Measurements from ENCODE around the gene NCOA5. TPM values are rescaled to one million over a fixed set of nuclear protein-coding genes. Genes with fewer than 3 reads are reported as not detected.

Gene NCOA5
- total RNA-seq, 6 donors from 2014 or later, result 17.1 to 48.2 (median 30.2) TPM

- no peak for TF ChIP-seq POLR2AphosphoS5 (IDR thresholded peaks at IDR 0.05)
- no peak for TF ChIP-seq EP300 (IDR thresholded peaks at IDR 0.05)
- no peak for TF ChIP-seq CTCF (IDR thresholded peaks at IDR 0.05)
- TF ChIP-seq POLR2A (IDR thresholded peaks at IDR 0.05), result no peak
- H3K27ac ChIP-seq, result peak overlapping the region in 2 of 4 donors; percentile 50 to 92
- WGBS, 2 donors, result 94 to 100% methylated on average over 2 of the region's 2 CpGs
- no peaks in the 10 kb centered on the region for H3K9me3 ChIP-seq
- H3K36me3 ChIP-seq, result peaks cover 0 to 32% (median 19%) of the 10 kb centered on the region in 4 donors
- no peak for ATAC-seq (ENCODE audit: low FRiP score in 2 of 2)
- peaks cover 31 to 44% (median 38%) of the 10 kb centered on the region in 4 donors for H3K4me1 ChIP-seq
- no peaks in the 10 kb centered on the region for H3K27me3 ChIP-seq
- DNase-seq, result no peak
- no peak overlapping the region for H3K4me3 ChIP-seq
Observed at GRCh38 chr20:46120136-46120535, 30.4 kb upstream of the NCOA5 start.

DNA sequence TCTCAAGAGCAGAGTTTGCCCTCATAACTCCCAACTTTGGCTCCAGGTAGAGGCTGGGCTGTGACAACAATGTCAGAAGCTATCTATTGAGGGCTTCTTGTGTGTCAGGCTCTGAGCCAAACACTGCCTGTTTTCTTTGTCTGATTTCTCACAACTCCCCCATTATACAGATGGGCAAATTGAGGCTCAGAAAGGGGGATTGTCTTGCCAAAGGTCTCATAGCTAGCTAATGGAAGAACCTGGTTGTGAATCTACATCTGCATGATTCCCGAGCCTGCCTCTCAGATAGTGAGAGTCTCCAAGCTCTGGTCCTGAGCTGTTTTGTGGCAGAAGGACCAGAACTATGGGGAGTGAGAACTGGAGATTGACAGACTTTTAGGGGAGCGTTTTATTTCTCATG is 29.8 kb upstream of the NCOA5 start:
- H3K9me3 ChIP-seq, result no peaks in the 10 kb centered on the region
- TF ChIP-seq POLR2A (IDR thresholded peaks at IDR 0.05), result no peak
- no peak for TF ChIP-seq CTCF (IDR thresholded peaks at IDR 0.05)
- TF ChIP-seq POLR2AphosphoS5 (IDR thresholded peaks at IDR 0.05), result no peak
- no peak for TF ChIP-seq EP300 (IDR thresholded peaks at IDR 0.05)
- H3K4me3 ChIP-seq, result peak overlapping the region in 1 of 4 donors; percentile 70
- peak overlapping the region; percentile 87 to 92 (median 89) for H3K27ac ChIP-seq
- ATAC-seq (ENCODE audit: low FRiP score in 2 of 2), result no peak
- peaks cover 31 to 44% (median 38%) of the 10 kb centered on the region in 4 donors for H3K4me1 ChIP-seq
- WGBS, 2 donors, result 88 to 89% methylated on average over 2 of the region's 2 CpGs
- peaks cover 0 to 28% (median 19%) of the 10 kb centered on the region in 4 donors for H3K36me3 ChIP-seq
- no peak for DNase-seq
- H3K27me3 ChIP-seq, result no peaks in the 10 kb centered on the region

DNA sequence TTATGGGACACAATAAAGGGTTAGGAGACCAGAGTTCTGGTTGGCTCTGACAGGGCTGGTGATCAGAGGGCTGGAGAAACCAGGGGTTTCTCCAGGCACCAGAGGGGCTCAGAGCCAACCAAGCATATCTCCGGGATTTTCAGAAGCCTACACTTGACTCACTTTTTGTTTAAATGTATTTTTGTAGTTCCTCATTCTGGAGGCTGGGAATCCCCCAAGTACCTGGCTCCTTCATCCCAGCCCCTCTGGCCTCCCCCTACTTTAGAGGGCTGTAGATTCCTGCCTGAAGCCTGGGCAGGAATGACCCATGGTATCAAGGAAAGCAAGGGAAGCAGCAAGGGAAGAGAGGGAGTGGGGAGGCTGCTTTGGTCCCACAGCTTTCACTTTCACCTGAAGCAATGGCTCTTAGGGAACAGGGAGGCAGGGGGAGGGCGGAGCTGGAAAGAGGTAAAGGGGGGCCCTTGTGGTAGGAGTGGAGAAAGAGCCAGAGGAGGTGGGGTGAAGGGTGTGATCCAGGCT is 29.3 kb upstream of the NCOA5 start:
- peak in 1 of 2 donors; percentile 32 for DNase-seq
- Histone ChIP-seq H3K4me3 (peak overlapping the region in 3 of 4 donors; percentile 62 to 70 (median 69)), H3K36me3 (peaks cover 0 to 24% (median 17%) of the 10 kb centered on the region in 4 donors), H3K9me3 (no peaks in the 10 kb centered on the region), H3K27ac (peak overlapping the region; percentile 87 to 92 (median 89)), H3K27me3 (no peaks in the 10 kb centered on the region), H3K4me1 (peaks cover 31 to 44% (median 38%) of the 10 kb centered on the region in 4 donors)
- no peak for TF ChIP-seq CTCF (IDR thresholded peaks at IDR 0.05)
- WGBS, 2 donors, result 29 to 36% methylated on average over 2 of the region's 2 CpGs
- ATAC-seq (ENCODE audit: low FRiP score in 2 of 2), result peak in 1 of 2 donors; percentile 3

DNA sequence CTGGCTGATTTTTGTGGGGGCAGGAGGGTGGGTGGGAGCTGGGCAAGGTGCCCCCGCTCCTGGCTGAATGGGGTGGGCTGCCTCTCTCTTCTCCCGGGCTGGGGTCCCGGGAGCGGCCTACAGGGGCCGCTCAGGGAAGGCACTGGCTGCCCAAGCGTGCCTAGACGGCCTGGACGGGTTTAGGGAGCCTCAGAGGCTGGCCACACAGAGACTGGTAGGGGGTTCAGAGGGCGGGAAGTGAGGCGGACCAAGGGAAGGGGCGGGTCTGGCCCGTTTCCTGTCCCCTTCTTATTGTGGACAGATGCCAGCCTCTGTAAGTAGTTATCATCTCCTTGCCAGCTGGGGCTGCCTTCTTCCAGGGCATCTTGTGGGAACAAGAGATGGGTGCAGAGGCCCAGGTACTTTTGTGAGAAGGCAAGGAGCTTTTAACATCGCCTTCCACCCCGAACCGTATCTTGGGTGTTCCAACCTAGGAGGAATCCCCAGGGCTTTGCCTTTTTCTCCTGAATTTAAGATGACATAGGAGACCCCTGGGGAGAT is 28.8 kb upstream of the NCOA5 start:
- DNase-seq, result peak in 1 of 2 donors; percentile 52
- Histone ChIP-seq H3K27ac (peak overlapping the region; percentile 87 to 92 (median 89)), H3K4me3 (peak overlapping the region; percentile 51 to 70 (median 66)), H3K4me1 (peaks cover 31 to 44% (median 38%) of the 10 kb centered on the region in 4 donors), H3K36me3 (peaks cover 0 to 19% (median 12%) of the 10 kb centered on the region in 4 donors), H3K27me3 (no peaks in the 10 kb centered on the region), H3K9me3 (no peaks in the 10 kb centered on the region)
- no peak for TF ChIP-seq EP300 (IDR thresholded peaks at IDR 0.05)
- no peak for TF ChIP-seq CTCF (IDR thresholded peaks at IDR 0.05)
- TF ChIP-seq POLR2AphosphoS5 (IDR thresholded peaks at IDR 0.05), result no peak
- no peak for TF ChIP-seq POLR2A (IDR thresholded peaks at IDR 0.05)
- peak; percentile 73 to 76 for ATAC-seq (ENCODE audit: low FRiP score in 2 of 2)
- WGBS, 2 donors, result 13 to 24% methylated on average over 8 to 15 of the region's 15 CpGs
